Epithelial cell of proximal tubule (primary cell): ENCODE measurements around the gene DGLUCY. TPM values are rescaled to one million over a fixed set of nuclear protein-coding genes. Genes with fewer than 3 reads are reported as not detected.

Source experiments
- DNase-seq: peaks from one replicate; pipeline ENCODE4 v3.0.0-alpha.2; 2011; ENCODE audit warnings: low read depth
- H3K4me3 ChIP-seq: 2 replicates; pipeline ENCODE4 v1.5.1; 2011; ENCODE audit warnings: low read depth, mild to moderate bottlenecking, low read length
- total RNA-seq: library from RNA; depleted of rRNA; stranded (reverse); fragments of >200 nt; gene quantifications from 2 replicates; pipeline ENCODE4 v1.2.3, GENCODE V29; 2015
- TF ChIP-seq, protein P1 (sequence below): conservative IDR thresholded peaks from 2 replicates; pipeline ENCODE4 v1.5.1; 2012; ENCODE audit warnings: low read depth, mild to moderate bottlenecking, low read length

Gene DGLUCY
- total RNA-seq, 1 donor from 2014 or later, result 21.6 TPM

DNA sequence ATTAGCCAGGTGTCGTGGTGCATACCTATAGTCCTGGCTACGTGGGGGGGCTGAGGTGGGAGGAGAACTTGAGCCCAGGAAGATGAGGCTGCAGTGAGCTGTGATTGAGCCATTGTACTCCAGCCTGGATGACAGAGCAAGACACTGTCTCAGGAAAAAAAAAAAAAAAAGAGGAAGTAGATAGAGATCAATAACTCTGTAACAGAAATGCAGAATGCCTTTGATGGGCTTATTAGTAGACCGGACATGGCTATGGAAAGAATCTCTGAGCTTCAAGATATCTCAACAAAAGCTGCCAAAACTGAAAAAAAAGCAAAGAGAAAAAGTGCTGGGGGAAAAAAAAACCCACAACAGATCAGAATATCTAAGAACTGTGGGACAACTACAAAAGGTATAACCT lies 93.1 kb downstream of the DGLUCY start:
- no peak overlapping the region for H3K4me3 ChIP-seq
- DNase-seq, result no peak
- TF ChIP-seq, protein P1, sequence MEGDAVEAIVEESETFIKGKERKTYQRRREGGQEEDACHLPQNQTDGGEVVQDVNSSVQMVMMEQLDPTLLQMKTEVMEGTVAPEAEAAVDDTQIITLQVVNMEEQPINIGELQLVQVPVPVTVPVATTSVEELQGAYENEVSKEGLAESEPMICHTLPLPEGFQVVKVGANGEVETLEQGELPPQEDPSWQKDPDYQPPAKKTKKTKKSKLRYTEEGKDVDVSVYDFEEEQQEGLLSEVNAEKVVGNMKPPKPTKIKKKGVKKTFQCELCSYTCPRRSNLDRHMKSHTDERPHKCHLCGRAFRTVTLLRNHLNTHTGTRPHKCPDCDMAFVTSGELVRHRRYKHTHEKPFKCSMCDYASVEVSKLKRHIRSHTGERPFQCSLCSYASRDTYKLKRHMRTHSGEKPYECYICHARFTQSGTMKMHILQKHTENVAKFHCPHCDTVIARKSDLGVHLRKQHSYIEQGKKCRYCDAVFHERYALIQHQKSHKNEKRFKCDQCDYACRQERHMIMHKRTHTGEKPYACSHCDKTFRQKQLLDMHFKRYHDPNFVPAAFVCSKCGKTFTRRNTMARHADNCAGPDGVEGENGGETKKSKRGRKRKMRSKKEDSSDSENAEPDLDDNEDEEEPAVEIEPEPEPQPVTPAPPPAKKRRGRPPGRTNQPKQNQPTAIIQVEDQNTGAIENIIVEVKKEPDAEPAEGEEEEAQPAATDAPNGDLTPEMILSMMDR, result no peak

DNA sequence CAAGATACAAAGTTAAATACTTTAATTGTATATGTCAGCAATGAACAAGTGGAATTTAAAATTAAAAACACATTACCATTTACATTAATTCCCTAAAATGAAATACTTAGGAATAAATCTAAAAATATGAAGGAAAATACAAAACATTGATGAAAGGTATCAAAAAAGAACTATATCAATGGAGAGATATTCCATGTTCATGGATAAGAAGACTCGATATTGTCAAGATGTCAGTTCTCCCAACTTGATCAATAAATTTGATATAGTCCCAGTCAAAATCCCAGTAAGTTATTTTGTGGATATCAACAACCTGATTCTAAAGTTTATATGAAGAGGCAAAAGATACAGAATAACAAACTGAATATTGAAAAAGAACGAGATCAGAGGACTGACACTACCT lies 97.1 kb downstream of the DGLUCY start:
- TF ChIP-seq, protein P1, result no peak
- DNase-seq, result no peak
- H3K4me3 ChIP-seq, result no peak overlapping the region

DNA sequence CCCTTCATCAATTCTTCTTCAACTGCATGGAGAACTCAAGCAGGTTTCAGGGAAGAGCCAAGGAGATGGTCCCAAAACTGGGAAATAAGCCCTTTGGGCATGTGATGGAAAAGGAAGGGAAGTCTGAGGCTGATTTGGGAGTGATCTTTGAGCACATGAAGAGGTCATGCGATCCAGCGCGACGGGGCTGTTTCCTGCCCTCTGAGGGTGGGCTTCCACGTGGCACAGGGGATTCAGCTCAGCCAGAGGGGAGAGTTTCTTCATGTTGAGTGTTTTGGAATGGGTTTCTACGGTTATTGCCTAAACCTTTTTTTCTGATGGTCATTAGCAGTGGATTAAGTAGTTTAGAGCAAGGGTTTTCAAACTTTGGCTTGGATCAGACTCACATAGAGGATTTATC lies 100.4 kb downstream of the DGLUCY start:
- no peak for DNase-seq
- H3K4me3 ChIP-seq, result no peak overlapping the region
- TF ChIP-seq, protein P1, result no peak

DNA sequence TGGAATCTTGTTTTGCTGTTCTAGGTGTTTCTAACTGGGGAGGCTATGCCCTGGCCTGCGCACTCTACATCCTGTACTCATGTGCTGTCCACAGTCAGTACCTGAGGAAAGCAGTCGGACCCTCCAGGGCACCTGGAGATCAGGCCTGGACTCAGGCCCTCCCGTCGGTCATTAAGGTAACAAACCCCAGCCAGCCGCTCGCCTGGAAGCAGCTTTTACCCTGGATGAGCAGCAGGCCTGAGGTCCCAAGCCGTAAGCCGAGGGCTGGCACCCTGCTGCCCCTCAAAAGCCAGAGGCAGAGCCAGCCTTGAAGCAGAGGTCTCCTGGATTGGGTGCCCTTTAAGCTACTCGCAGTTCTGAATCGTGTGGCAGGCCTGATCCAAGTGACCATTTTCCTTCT lies 101.5 kb downstream of the DGLUCY start:
- TF ChIP-seq, protein P1, result no peak
- H3K4me3 ChIP-seq, result no peak overlapping the region
- DNase-seq, result no peak

DNA sequence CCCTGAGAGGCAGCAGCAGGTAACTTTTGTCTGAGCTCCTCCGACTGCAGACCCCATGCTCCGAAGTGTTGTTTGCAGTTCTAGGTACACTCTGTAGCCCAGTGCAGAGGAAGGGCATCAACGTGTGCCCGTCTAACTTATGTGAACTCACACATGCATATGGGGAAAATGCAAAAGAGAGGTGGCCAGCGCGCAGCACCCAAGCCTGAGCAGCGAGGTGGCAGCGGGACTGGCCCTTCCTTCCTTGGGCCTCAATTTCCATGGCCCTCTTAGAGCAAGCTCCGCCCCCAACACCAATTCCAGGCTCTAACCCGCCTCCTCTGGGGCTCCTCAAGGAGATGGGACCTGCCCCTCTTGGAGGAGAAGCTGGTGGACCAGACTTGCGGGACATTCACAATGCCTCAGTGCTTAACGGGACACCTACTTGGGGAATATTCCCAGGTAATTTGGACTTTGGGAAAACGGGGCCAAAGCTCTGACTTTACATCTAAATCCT lies 102.9 kb downstream of the DGLUCY start:
- no peak overlapping the region for H3K4me3 ChIP-seq
- TF ChIP-seq, protein P1, result no peak
- no peak for DNase-seq

DNA sequence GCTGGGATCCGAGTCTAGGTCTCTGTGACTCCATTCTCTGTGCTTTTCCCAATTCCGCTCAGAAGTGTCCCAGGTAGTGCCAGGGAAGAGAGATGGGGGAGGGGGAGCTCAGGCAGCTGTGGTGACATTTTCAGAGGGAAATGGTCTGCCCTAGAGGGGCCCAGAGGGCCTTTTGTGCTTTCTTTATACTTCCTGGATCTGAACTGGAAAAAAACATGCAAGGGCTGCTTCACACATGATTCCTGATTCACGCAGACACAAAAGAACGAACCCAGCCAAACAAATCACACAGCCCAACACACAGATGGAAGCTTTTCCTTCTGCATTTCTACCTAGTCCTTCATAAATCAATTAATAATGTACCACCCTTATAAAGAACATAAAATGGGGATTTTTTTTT lies 104.1 kb downstream of the DGLUCY start:
- DNase-seq, result no peak
- TF ChIP-seq, protein P1, result no peak
- H3K4me3 ChIP-seq, result no peak overlapping the region
